GM18520 (cell line): Measurements from ENCODE around the gene HIBCH.
"Not testable (repeated sequence)": the region's sequence is repeated elsewhere in the genome, so short reads cannot be mapped to it uniquely, and the experiment has no call there.

Experiments
- ATAC-seq: cut with Tn5 transposase; IDR thresholded peaks from one replicate; pipeline ENCODE4 v1.9.1; 2021; ENCODE audit not compliant: unreplicated experiment

The HIBCH gene

GRCh38 chr2:190311893-190312634 lies 7.6 kb downstream of the HIBCH start:
- ATAC-seq, result no peak

- no peak for ATAC-seq
Observed at GRCh38 chr2:190308031-190308430, 11.6 kb downstream of the HIBCH start.

- no peak for ATAC-seq
Observed at GRCh38 chr2:190304404-190304803, 15.2 kb downstream of the HIBCH start.

- ATAC-seq, result no peak
Observed at GRCh38 chr2:190303647-190304046, 16.0 kb downstream of the HIBCH start.

GRCh38 chr2:190302052-190302451 lies 17.6 kb downstream of the HIBCH start:
- ATAC-seq, result no peak

- no peak for ATAC-seq
Observed at GRCh38 chr2:190301032-190301431, 18.6 kb downstream of the HIBCH start.

GRCh38 chr2:190297880-190298279 lies 21.7 kb downstream of the HIBCH start:
- ATAC-seq, result not testable (repeated sequence)

- no peak for ATAC-seq
Observed at GRCh38 chr2:190283783-190284182, 35.8 kb downstream of the HIBCH start.

- no peak for ATAC-seq
Observed at GRCh38 chr2:190280565-190281350, 38.9 kb downstream of the HIBCH start.

- ATAC-seq, result not testable (repeated sequence)
Observed at GRCh38 chr2:190279256-190280134, 40.1 kb downstream of the HIBCH start.

- ATAC-seq, result no peak
Observed at GRCh38 chr2:190277234-190278112, 42.2 kb downstream of the HIBCH start.

- ATAC-seq, result no peak
Observed at GRCh38 chr2:190272457-190272842, 47.2 kb downstream of the HIBCH start.

- ATAC-seq, result no peak
Observed at GRCh38 chr2:190271783-190272456, 47.7 kb downstream of the HIBCH start.

GRCh38 chr2:190270298-190270697 lies 49.3 kb downstream of the HIBCH start:
- no peak for ATAC-seq

GRCh38 chr2:190269699-190270098 lies 49.9 kb downstream of the HIBCH start:
- not testable (repeated sequence) for ATAC-seq

GRCh38 chr2:190267302-190267701 lies 52.3 kb downstream of the HIBCH start:
- ATAC-seq, result no peak

GRCh38 chr2:190266314-190266713 lies 53.3 kb downstream of the HIBCH start:
- no peak for ATAC-seq

- ATAC-seq, result no peak
Observed at GRCh38 chr2:190261851-190262250, 57.8 kb downstream of the HIBCH start.

GRCh38 chr2:190256087-190256486 lies 63.5 kb downstream of the HIBCH start:
- no peak for ATAC-seq

GRCh38 chr2:190255676-190256075 lies 64.0 kb downstream of the HIBCH start:
- no peak for ATAC-seq
